ENCODE results near the gene IL7R.

GRCh38 chr5:35857606-35858205, 1.0 kb downstream of the IL7R start:
- no peak for TF ChIP-seq POLR2A (IDR thresholded peaks at IDR 0.05; ENCODE audit: low read length)
- no peak for TF ChIP-seq MYC (IDR thresholded peaks at IDR 0.05; ENCODE audit: borderline replicate concordance, low read length)
- TF ChIP-seq JUNB (IDR thresholded peaks at IDR 0.05) = no peak; the same call in 1 of the 2 replicates
- no peak for TF ChIP-seq REST (IDR thresholded peaks at IDR 0.05)
- TF ChIP-seq CBX2 (IDR thresholded peaks at IDR 0.05; ENCODE audit: borderline replicate concordance, low read depth) = no peak
- no peak for TF ChIP-seq POLR2AphosphoS2 (conservative IDR thresholded peaks at IDR 0.05; ENCODE audit: low read length)
- TF ChIP-seq CTCF (IDR thresholded peaks at IDR 0.05) = no peak
- TF ChIP-seq PBX3 (IDR thresholded peaks at IDR 0.05) = no peak
- TF ChIP-seq USF2 (IDR thresholded peaks at IDR 0.05) = no peak
- TF ChIP-seq RAD21 (conservative IDR thresholded peaks at IDR 0.05 in 1 of 2, IDR thresholded peaks at IDR 0.05 in 1 of 2) = no peak
- TF ChIP-seq KDM1A (IDR thresholded peaks at IDR 0.05; ENCODE audit: low read depth) = no peak
- no peak for TF ChIP-seq CHD2 (IDR thresholded peaks at IDR 0.05; ENCODE audit: low read length, partially characterized antibody)
